HTERT RPE-1 (cell line): ENCODE data around the gene GTF3C2.

Experiments
- in situ Hi-C: fragments of 300-500 bp; cut with MboI; formaldehyde crosslinking; loops from 4 replicates; pipeline ENCODE4 v1.14.3; 2020; ENCODE audit warnings: low sequenced_read_pairs

GTF3C2 gene

DNA sequence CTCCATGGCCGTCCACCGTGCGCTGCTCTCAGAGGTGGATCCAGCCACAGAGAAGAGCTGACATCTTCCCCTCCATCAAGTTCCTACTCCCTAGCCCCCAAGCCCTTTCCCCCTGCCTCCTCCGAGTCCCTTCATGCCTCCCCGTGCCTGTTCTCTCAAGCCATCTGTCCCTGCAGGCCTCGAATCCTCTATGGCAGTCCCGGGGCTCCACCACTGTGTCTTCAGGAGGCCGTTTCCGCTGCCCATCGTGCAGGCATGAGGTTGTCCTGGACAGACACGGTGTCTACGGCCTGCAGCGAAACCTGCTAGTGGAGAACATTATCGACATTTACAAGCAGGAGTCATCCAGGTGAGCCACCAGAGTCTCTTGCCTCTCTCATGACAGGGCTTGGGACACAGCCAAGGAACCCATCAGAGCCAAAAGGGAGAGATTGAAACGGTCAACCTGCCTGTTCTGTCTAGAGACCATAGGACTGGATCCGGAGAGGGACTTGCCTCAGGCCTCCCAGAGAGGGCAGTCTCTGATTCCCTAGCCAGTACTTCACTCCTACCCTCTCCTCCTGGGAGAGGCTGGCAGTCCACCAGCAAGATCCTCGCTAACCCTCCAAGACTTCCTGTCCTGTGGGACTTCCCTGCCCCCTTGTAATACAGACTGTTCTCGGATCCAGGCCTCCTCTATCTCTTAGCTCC is 58.0 kb downstream of the GTF3C2 start:
- in situ Hi-C loops = no loop called here

DNA sequence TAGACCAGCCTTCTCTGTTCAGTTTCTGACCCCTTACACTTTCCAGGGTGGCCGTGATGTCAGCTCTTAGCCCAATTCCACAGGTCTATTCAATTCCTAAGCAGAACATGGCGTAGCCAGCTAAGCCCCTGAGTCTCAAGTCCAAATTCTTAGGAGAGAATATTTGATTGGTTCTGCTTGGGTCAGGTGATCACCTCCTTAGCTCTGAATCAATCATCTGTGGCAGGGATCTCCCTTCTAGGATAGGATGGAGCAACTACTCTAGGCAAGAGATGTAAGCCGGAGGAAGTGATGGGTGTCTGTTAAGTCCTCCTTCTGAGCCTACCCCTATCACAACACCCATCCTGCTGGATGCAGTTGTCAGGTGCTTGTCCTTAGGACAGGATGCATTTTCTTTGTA is 59.4 kb downstream of the GTF3C2 start:
- in situ Hi-C loops = no loop called here

- in situ Hi-C loops = no loop called here
Observed at GRCh38 chr2:27296481-27296880, 60.1 kb downstream of the GTF3C2 start.

DNA sequence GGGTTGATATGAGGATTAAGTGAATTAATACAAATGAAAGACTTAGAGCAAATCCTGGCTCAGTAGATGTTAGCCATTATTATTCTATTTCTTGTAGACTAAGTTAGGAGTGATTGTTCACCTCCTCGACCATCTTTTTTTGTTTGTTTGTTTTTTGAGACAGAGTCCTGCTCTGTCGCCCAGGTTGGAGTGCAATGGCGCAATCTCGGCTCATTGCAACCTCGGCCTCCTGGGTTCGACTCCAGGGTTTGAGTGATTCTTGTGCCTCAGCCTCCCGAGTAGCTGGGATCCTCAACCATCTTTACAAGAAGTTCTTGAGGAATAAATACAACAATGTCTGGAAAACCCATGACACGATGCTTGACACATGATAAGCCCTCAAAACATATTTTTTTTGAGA is 61.6 kb downstream of the GTF3C2 start:
- in situ Hi-C loops = no loop called here

- in situ Hi-C loops = no loop called here
Observed at GRCh38 chr2:27291865-27292264, 64.7 kb downstream of the GTF3C2 start.

DNA sequence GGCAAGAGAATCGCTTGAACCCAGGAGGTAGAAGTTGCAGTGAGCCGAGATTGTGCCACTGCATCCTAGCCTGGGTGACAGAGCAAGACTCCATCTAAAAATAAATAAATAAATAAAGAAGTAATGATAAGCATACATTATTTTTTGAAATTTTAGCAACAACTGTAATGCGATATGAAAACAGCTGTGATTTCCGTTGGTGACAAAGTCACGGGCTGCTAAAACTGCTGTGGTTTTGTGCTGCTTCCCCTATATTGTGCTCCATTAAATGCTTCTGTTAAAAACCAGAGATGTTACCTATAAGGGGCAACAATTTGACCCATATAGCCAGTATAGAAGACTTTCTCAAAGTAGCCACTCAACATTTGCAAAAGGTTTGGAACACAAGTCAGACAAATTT is 66.0 kb downstream of the GTF3C2 start:
- in situ Hi-C loops = no loop called here

DNA sequence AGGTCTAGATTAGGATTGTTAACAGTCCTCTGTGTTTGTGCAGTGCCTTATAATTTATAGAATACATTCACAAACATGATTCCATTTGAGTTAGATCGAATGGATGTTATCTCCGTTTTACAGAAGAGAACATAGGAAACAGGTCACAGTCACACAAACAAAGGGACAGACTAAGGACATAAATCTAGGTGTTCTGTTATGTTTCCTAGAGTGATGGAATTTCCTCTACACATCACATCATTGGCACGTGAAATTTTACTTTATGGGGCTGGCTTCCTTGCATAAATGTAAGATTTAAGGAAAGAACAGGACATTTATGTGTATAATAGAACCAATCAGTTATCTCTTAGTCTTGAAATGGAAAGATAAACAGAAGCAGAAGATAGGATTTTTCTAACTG is 68.0 kb downstream of the GTF3C2 start:
- in situ Hi-C loops = no loop called here

DNA sequence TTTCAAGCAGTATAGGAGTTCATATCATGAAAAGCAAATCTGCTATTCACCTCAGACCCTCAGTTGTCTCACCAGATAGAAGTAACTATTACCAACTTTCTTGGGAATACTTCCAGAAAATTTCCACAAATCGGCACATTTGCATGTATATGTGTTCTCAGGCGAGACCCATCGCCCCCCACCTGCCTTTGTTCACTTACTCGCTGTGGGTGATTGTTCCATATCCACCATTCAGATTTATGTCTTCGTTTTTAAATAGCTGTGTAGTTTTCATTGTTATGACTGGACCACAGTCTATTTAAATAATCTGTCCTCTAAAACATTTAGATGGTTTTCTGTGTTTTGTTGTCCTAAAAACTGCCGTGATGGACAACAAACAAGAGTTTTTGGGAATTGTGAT is 71.1 kb downstream of the GTF3C2 start:
- in situ Hi-C loops = no loop called here

DNA sequence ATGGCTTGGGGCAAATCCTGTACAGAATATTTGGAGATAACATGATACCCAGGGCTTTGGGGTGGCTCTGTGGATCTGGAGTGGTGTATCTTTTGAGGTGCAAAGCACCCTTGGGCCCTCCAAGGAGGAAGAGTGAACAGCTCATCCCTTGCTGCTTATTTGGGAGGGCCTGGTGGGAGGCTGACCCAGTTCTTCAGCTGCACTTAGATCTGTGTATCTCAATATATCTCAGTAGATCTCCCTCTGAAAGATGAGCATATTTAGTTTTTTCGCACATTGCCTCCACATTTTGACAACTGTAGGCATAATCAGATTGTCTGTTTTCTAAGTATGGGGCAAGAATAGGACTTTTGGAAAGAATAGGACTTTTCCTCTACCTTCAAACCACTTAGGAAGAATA is 71.6 kb downstream of the GTF3C2 start:
- in situ Hi-C loops = no loop called here

DNA sequence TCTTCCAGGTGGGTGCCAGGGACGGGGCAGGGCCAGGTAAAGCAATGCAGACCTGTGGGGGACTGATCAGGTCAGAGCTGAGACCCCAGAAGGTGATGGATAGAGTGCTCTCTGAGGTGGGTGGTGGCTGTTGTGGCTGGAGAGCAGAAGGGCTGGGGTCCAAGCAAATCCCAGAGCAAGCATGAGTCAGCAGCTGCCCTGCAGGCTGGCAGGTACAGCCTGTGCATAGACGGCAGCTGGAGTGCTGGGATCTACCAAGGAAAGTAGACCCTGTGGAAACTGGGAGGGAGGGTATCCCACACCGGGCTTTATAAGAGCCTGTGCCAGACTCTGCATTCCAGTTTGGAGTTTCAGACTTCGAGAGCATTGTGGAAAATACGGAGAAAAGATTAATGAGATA is 73.7 kb downstream of the GTF3C2 start:
- in situ Hi-C loops = no loop called here

DNA sequence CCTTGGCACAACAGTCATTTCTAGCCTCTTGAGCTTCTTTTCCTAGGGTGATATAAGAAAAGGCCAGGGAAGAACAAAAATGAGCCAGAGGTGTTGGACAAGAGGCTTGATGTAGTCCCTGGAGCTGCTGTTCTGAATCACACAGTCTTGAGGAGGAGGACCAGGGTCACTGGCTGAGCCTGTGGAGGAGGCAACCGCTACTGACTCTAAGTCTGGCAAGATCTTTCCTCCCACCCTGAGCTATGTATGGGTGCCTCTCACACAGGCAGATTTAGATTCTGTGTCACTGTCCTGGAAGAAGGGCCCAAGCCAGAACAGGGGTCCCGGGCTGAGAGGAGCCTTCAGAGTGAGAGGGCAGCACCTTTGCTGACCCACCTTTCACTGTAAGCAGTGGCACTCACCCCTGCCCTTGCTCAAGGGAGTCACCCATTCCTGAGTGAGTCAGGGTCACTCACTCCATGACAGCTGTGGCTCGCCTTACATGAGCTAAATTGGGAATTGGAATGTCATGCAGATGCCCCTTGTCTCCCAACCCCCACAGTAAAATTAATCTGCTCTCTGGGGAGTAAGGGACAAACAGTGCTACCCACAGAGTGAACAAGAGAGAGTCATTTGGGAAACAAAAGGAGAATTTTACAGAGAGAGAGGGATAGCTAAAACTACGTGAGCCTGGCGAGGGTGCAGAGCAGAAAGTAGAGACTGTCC is 74.6 kb downstream of the GTF3C2 start, which contains the start of gene TRIM54:
TRIM54 (plus strand) TSS at position 575 of the 705 bp plus-strand sequence. CDS start 303 bp downstream, outside the sequence.
- in situ Hi-C loops = no loop called here

DNA sequence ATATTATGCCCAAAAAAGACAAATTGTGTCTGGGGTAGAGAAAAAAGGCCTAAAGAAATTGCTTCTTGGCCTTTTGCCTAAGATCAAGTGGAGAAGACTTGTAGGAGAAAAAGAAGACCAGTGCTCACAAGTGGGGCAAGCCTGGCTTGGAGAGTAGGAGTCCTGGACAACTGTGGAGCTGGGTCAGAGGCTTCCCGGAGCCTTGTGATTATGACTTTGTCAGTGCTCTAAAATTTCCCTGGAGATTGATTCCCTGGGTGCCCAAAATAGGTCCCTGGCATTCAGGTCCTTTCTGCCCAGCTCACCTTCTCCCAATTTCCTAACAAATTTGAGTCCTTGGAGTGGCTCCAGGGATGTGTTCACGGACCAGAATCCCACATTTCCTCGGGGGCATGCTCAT is 75.1 kb downstream of the GTF3C2 start:
- in situ Hi-C loops = no loop called here

- in situ Hi-C loops = no loop called here
Observed at GRCh38 chr2:27280826-27281225, 75.7 kb downstream of the GTF3C2 start.

DNA sequence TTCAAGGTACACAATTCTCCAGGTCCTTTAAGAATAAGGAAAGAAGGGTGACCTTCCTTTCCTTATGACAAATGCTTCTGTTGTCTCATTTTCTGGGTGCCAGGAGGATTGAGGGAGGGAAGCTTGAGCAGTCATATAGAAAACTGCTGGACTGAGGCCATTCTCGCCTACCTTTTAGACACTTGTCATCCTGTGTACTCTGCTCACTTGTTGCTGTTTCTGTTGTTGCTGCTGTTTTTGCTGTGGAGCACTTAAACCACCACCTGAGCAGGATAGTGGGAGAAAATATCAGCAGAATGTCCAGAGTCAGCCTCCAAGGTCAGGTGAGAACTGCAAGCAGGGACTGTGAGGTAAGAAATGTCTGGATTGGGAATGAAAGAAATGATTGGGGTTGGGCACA is 78.6 kb downstream of the GTF3C2 start:
- in situ Hi-C loops = no loop called here
